ENCODE results near the gene CREB3. TPM values are rescaled to one million over a fixed set of nuclear protein-coding genes. Genes with fewer than 3 reads are reported as not detected.

Gene CREB3
- total and polyA plus RNA-seq, 2 donors from 2014 or later: 40.5 to 52.0 TPM

GRCh38 chr9:35710818-35711500, 21.5 kb upstream of the CREB3 start:
- Histone ChIP-seq H3K9ac (ENCODE audit: low read length in 3 of 3) (no peak overlapping the region), H3K4me1 (ENCODE audit: control insufficient read depth in 2 of 3, insufficient read depth in 2 of 3, low read depth in 1 of 3, low read length in 3 of 3) (peaks cover 0 to 11% (median 0%) of the 10 kb centered on the region in 3 donors), H3K36me3 (ENCODE audit: control insufficient read depth in 2 of 3, insufficient read depth in 3 of 3, low read length in 3 of 3) (peaks cover 13 to 90% (median 70%) of the 10 kb centered on the region in 3 donors), H3K4me3 (ENCODE audit: low read length in 3 of 3) (no peak overlapping the region), H3K27ac (ENCODE audit: low read depth in 2 of 2, low read length in 2 of 2) (peak overlapping the region in 1 of 2 donors; percentile 11), H3K27me3 (ENCODE audit: control insufficient read depth, insufficient read depth, low read length) (no peaks in the 10 kb centered on the region), H3K9me3 (ENCODE audit: control insufficient read depth in 2 of 3, insufficient read depth in 1 of 3, low read length in 3 of 3) (no peaks in the 10 kb centered on the region)
- FAIRE-seq: no peak
- intact Hi-C loops (cut with DNase I): no loop called here
- peak in 1 of 5 donors; percentile 55 for DNase-seq
- no peak for TF ChIP-seq CTCF (IDR thresholded peaks at IDR 0.05; ENCODE audit: borderline replicate concordance, extremely low read depth, insufficient read depth)

- FAIRE-seq: no peak
- peaks cover 8 to 90% (median 68%) of the 10 kb centered on the region in 3 donors for H3K36me3 ChIP-seq (ENCODE audit: control insufficient read depth in 2 of 3, insufficient read depth in 3 of 3, low read length in 3 of 3)
These were observed 20.7 kb upstream of the CREB3 start for GRCh38 chr9:35711501-35712428.

GRCh38 chr9:35712762-35713400, 19.6 kb upstream of the CREB3 start:
- intact Hi-C loops (cut with DNase I): no loop called here
- no peaks in the 10 kb centered on the region for H3K9me3 ChIP-seq (ENCODE audit: control insufficient read depth in 2 of 3, insufficient read depth in 1 of 3, low read length in 3 of 3)
- FAIRE-seq (no peak), DNase-seq (peak in 1 of 5 donors; percentile 63)
- no peaks in the 10 kb centered on the region for H3K27me3 ChIP-seq (ENCODE audit: control insufficient read depth, insufficient read depth, low read length)
- H3K4me3 ChIP-seq (ENCODE audit: low read length in 3 of 3): no peak overlapping the region
- peaks cover 8 to 90% (median 69%) of the 10 kb centered on the region in 3 donors for H3K36me3 ChIP-seq (ENCODE audit: control insufficient read depth in 2 of 3, insufficient read depth in 3 of 3, low read length in 3 of 3)
- TF ChIP-seq CTCF (IDR thresholded peaks at IDR 0.05; ENCODE audit: borderline replicate concordance, extremely low read depth, insufficient read depth): no peak
- H3K27ac ChIP-seq (ENCODE audit: low read depth in 2 of 2, low read length in 2 of 2): no peak overlapping the region
- H3K9ac ChIP-seq (ENCODE audit: low read length in 3 of 3): no peak overlapping the region
- peaks cover 0 to 11% (median 0%) of the 10 kb centered on the region in 3 donors for H3K4me1 ChIP-seq (ENCODE audit: control insufficient read depth in 2 of 3, insufficient read depth in 2 of 3, low read depth in 1 of 3, low read length in 3 of 3)

More at GRCh38 chr9:35711501-35712428, 20.7 kb upstream of the CREB3 start:
- Histone ChIP-seq H3K4me3 (ENCODE audit: low read length in 3 of 3) (no peak overlapping the region), H3K9ac (ENCODE audit: low read length in 3 of 3) (no peak overlapping the region), H3K27ac (ENCODE audit: low read depth in 2 of 2, low read length in 2 of 2) (peak overlapping the region in 1 of 2 donors; percentile 11), H3K4me1 (ENCODE audit: control insufficient read depth in 2 of 3, insufficient read depth in 2 of 3, low read depth in 1 of 3, low read length in 3 of 3) (peaks cover 0 to 11% (median 0%) of the 10 kb centered on the region in 3 donors), H3K27me3 (ENCODE audit: control insufficient read depth, insufficient read depth, low read length) (no peaks in the 10 kb centered on the region), H3K9me3 (ENCODE audit: control insufficient read depth in 2 of 3, insufficient read depth in 1 of 3, low read length in 3 of 3) (no peaks in the 10 kb centered on the region)
- peak in 4 of 5 donors; percentile 37 to 72 (median 64) for DNase-seq
- intact Hi-C loops (cut with DNase I): no loop called here
- no peak for TF ChIP-seq CTCF (IDR thresholded peaks at IDR 0.05; ENCODE audit: borderline replicate concordance, extremely low read depth, insufficient read depth)
